Neuronal stem cell (in vitro differentiated cells): ENCODE results near the gene NFKB2.

Experiments used
- DNase-seq: peaks from one replicate; pipeline ENCODE4 v3.0.0-alpha.2; 2013; ENCODE audit warnings: low spot score
- H2AFZ ChIP-seq: one replicate; pipeline ENCODE4 v1.6.1; 2013; ENCODE audit warnings: mild to moderate bottlenecking, low read length, inconsistent platforms
- H2AK5ac ChIP-seq: 2 replicates; pipeline ENCODE4 v1.6.1; 2013; ENCODE audit warnings: low read depth, mild to moderate bottlenecking, inconsistent platforms, low read length, moderate library complexity, mixed read lengths
- H2BK120ac ChIP-seq: 2 replicates; pipeline ENCODE4 v1.6.1; 2013; ENCODE audit warnings: low read depth, mild to moderate bottlenecking, inconsistent platforms, low read length, moderate library complexity, mixed read lengths
- H2BK12ac ChIP-seq: one replicate; pipeline ENCODE4 v1.6.1; 2013; ENCODE audit warnings: low read length, inconsistent platforms
- H2BK15ac ChIP-seq: 2 replicates; pipeline ENCODE4 v1.6.1; 2013; ENCODE audit warnings: mild to moderate bottlenecking, low read length, inconsistent platforms, mixed read lengths
- H2BK5ac ChIP-seq: one replicate; pipeline ENCODE4 v1.6.1; 2013; ENCODE audit warnings: inconsistent platforms, mild to moderate bottlenecking, low read length, moderate library complexity
- H3K14ac ChIP-seq: one replicate; pipeline ENCODE4 v1.6.1; 2013; ENCODE audit warnings: low read length, inconsistent platforms
- H3K18ac ChIP-seq: 2 replicates; pipeline ENCODE4 v1.6.1; 2013; ENCODE audit warnings: low read length, inconsistent platforms
- H3K23ac ChIP-seq: 2 replicates; pipeline ENCODE4 v1.6.1; 2013; ENCODE audit warnings: low read depth, mild to moderate bottlenecking, mixed read lengths, low read length, inconsistent platforms; ENCODE audit not compliant: poor library complexity
- H3K27ac ChIP-seq: replicated peaks from 3 replicates; pipeline ENCODE4 v1.5.1; 2013; ENCODE audit warnings: low read length, inconsistent platforms
- H3K27me3 ChIP-seq, 3 experiments: 2 replicates each; pipeline ENCODE4 v1.6.1; 2013; ENCODE audit warnings: low read length in 3 of 3, mild to moderate bottlenecking in 2 of 3, inconsistent platforms in 1 of 3, low read depth in 1 of 3, mixed read lengths in 1 of 3, moderate library complexity in 1 of 3; ENCODE audit not compliant: control insufficient read depth in 3 of 3, insufficient read depth in 3 of 3
- H3K36me3 ChIP-seq, 2 donors: replicated peaks in 1 of 2; 2 replicates each; pipeline ENCODE4 v1.6.1; 2013; ENCODE audit warnings: low read length in 2 of 2; ENCODE audit not compliant: control insufficient read depth in 2 of 2, insufficient read depth in 2 of 2
- H3K4ac ChIP-seq: 2 replicates; pipeline ENCODE4 v1.6.1; 2013; ENCODE audit warnings: inconsistent platforms, mild to moderate bottlenecking, low read length, moderate library complexity
- H3K4me1 ChIP-seq, 2 donors: 1 replicate in 1 of 2; 2 replicates in 1 of 2; pipeline ENCODE4 v1.6.1; 2013; ENCODE audit warnings: low read length in 2 of 2, low read depth in 1 of 2; ENCODE audit not compliant: control insufficient read depth in 2 of 2, insufficient read depth in 1 of 2
- H3K4me2 ChIP-seq: one replicate; pipeline ENCODE4 v1.6.1; 2013; ENCODE audit warnings: mild to moderate bottlenecking, low read length, inconsistent platforms; ENCODE audit not compliant: insufficient read depth, poor library complexity, severe bottlenecking
- H3K4me3 ChIP-seq, 2 donors: 2 replicates each; pipeline ENCODE4 v1.5.1; 2013; ENCODE audit warnings: low read length in 2 of 2, mild to moderate bottlenecking in 2 of 2, inconsistent platforms in 1 of 2, moderate library complexity in 1 of 2
- H3K79me1 ChIP-seq: one replicate; pipeline ENCODE4 v1.6.1; 2013; ENCODE audit warnings: low read depth, mild to moderate bottlenecking, inconsistent platforms, low read length, moderate library complexity
- H3K9ac ChIP-seq: one replicate; pipeline ENCODE4 v1.6.1; 2013; ENCODE audit warnings: mild to moderate bottlenecking, low read depth, low read length, inconsistent platforms; ENCODE audit not compliant: poor library complexity
- H3K9me3 ChIP-seq, 2 donors: replicated peaks in 1 of 2; 2 replicates each; pipeline versions ENCODE3 to v1.6.1; 2013; ENCODE audit warnings: low read length in 2 of 2, mild to moderate bottlenecking in 2 of 2, inconsistent platforms in 1 of 2, low read depth in 1 of 2, mixed read lengths in 1 of 2, moderate library complexity in 1 of 2; ENCODE audit not compliant: control insufficient read depth in 2 of 2, insufficient read depth in 1 of 2
- H4K8ac ChIP-seq: one replicate; pipeline ENCODE4 v1.6.1; 2013; ENCODE audit warnings: low read depth, mild to moderate bottlenecking, inconsistent platforms, low read length, moderate library complexity
- H4K91ac ChIP-seq: one replicate; pipeline ENCODE4 v1.6.1; 2013; ENCODE audit warnings: low read length, low read depth, mild to moderate bottlenecking, inconsistent platforms; ENCODE audit not compliant: poor library complexity
- WGBS, 2 donors: extraction: QIAGEN DNeasy Blood & Tissue Kit; methylation state at CpG; one replicate each; pipeline ENCODE4 v1.1.7; 2013; ENCODE audit warnings: missing lambda C conversion rate in 2 of 2, mixed read lengths in 1 of 2; ENCODE audit not compliant: insufficient read length in 2 of 2, insufficient replicate concordance in 1 of 2; ENCODE audit errors: extremely low coverage in 2 of 2; 5-methylcytosine and 5-hydroxymethylcytosine counted together
- small RNA-seq: library from polyadenylated mRNA; stranded (forward); fragments of <200 nt; extraction: miRNeasy Mini kit (QIAGEN cat#:217004); gene quantifications from one replicate; pipeline ENCODE3, GENCODE V24; 2013; ENCODE audit not compliant: insufficient read depth

The NFKB2 gene

DNA sequence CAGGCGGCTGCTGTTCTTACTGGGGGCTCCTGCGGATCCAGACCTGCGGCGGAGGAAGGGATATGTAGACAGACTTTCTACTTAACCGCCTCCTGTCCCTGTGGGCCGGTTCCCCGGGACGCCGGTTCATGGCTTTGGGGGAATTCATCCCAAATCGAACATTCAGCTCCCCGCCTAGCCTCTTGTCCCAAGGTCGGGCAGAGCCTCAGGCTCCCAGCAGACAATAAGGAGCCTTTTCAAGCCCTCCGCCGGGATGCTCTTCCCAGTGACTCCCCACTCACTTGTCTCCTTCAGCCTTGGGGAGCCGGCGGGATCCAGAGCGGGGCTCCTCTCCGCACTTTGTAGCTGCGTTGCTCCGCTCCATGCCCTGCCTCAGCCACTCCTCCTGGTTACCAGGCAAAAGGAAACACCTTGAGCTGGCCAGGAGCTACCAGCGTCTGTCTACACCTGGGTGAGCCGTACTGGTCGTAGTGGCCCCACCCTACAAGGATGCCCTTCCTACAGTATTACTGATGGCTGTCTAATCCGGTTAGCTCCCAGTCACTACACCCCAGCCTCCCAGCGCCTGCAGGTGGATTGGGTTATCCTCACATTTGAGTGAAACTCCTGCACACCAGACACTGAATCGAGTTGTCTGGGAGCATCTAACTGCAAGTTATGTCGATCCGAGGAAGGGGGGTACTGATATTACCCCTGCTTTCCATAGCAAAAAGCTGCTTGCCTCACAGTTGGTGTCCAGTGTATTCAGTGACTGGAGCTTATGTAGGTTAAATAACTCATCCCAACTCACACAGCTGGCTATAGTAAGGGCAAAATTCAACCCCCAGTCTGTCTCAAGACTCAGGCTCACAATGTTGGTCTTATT, 55.8 kb downstream of the NFKB2 start, which contains the start of gene C10orf95:
Gene C10orf95 (minus strand): TSS at position 439 of the 865 bp plus-strand sequence. CDS start 450 bp downstream, outside the sequence.
- no CpG with 5 or more reads among the region's 28 CpGs for WGBS, 2 donors
- Histone ChIP-seq H3K4me3 (peak within 1 kb of the TSS; percentile 73 to 80), H3K27ac (no peak within 1 kb of the TSS)

More for the DNA sequence above, 55.8 kb downstream of the NFKB2 start, which contains the start of gene C10orf95:
- Histone ChIP-seq H2BK15ac (no peak within 1 kb of the TSS), H2BK5ac (peak within 1 kb of the TSS; percentile 3), H3K36me3 (peaks cover 0 to 4% of the 10 kb centered on the region in 2 donors), H2AFZ (peak within 1 kb of the TSS; percentile 93), H3K4ac (no peak within 1 kb of the TSS), H3K9ac (peak within 1 kb of the TSS; percentile 90), H3K18ac (peak within 1 kb of the TSS; percentile 94), H3K9me3 (no peaks in the 10 kb centered on the region), H4K91ac (no peak within 1 kb of the TSS), H4K8ac (no peak within 1 kb of the TSS), H2AK5ac (peak within 1 kb of the TSS; percentile 84), H3K14ac (peak within 1 kb of the TSS; percentile 21), H3K4me1 (peaks cover 7 to 20% of the 10 kb centered on the region in 2 donors), H3K4me2 (peak within 1 kb of the TSS; percentile 95), H3K27me3 (peaks cover 0 to 7% (median 2%) of the 10 kb centered on the region in 3 experiments), H2BK12ac (no peak within 1 kb of the TSS), H3K23ac (peak within 1 kb of the TSS; percentile 76), H3K79me1 (no peaks in the 10 kb centered on the region), H2BK120ac (peak within 1 kb of the TSS; percentile 61)
- DNase-seq, result no peak

Small RNA genes lying within 50 kb of the gene (small RNA-seq; reads per million reads assigned to genes)
- 1,507 reads per million, percentile 99 among the genes with 10 or more reads in this experiment for gene MIR146B
